ENCODE measurements around the gene ME3.

GRCh38 chr11:86484795-86485166 is 187.6 kb downstream of the ME3 start:
- no peak for TF ChIP-seq REST (IDR thresholded peaks at IDR 0.05)
- no peak for TF ChIP-seq RAD21 (conservative IDR thresholded peaks at IDR 0.05 in 1 of 2, IDR thresholded peaks at IDR 0.05 in 1 of 2)

All from A549 (cell line).